HEK293T (cell line): ENCODE measurements around the gene RBM3.

Experiments
- CTCF ChIA-PET: fragments of 350-600 bp; formaldehyde crosslinking; extraction: SDS; loops from one replicate; lab custom pipeline; 2021; ENCODE audit warnings: antibody characterized with exemption, inconsistent platforms; lab: Yijun Ruan, JAX
- POLR2A ChIA-PET: fragments of 350-600 bp; formaldehyde crosslinking; extraction: SDS; loops from one replicate; lab custom pipeline; 2020; ENCODE audit warnings: antibody characterized with exemption, inconsistent platforms; lab: Yijun Ruan, JAX
- DNase-seq: peaks from one replicate; pipeline ENCODE4 v3.0.0; 2012; ENCODE audit warnings: mixed read lengths; ENCODE audit errors: extremely low spot score
- ARNT ChIP-seq: fragments of 450-650 bp; IDR thresholded peaks from 2 replicates; pipeline ENCODE4 v1.6.1; 2017; ENCODE audit warnings: mild to moderate bottlenecking
- BHLHE40 ChIP-seq: fragments of 450-650 bp; IDR thresholded peaks from 2 replicates; pipeline ENCODE4 v1.6.1; 2016; ENCODE audit warnings: mild to moderate bottlenecking, moderate library complexity, borderline replicate concordance
- CTBP1 ChIP-seq: fragments of 450-650 bp; IDR thresholded peaks from 2 replicates; pipeline ENCODE4 v1.6.1; 2016; ENCODE audit warnings: borderline replicate concordance
- ELF4 ChIP-seq: fragments of 450-650 bp; IDR thresholded peaks from 2 replicates; pipeline ENCODE4 v1.6.1; 2017; ENCODE audit warnings: antibody characterized with exemption
- FOXA1 ChIP-seq: fragments of 450-650 bp; IDR thresholded peaks from 2 replicates; pipeline ENCODE4 v1.6.1; 2016; ENCODE audit warnings: mild to moderate bottlenecking
- FOXK2 ChIP-seq: fragments of 450-650 bp; IDR thresholded peaks from 2 replicates; pipeline ENCODE4 v1.6.1; 2016; ENCODE audit warnings: mild to moderate bottlenecking
- FOXM1 ChIP-seq: fragments of 450-650 bp; IDR thresholded peaks from 2 replicates; pipeline ENCODE4 v1.6.1; 2017; ENCODE audit warnings: mild to moderate bottlenecking, borderline replicate concordance
- HDGF ChIP-seq: fragments of 450-650 bp; IDR thresholded peaks from 2 replicates; pipeline ENCODE4 v1.6.1; 2017; ENCODE audit warnings: antibody characterized with exemption, borderline replicate concordance
- L3MBTL2 ChIP-seq: fragments of 450-650 bp; conservative IDR thresholded peaks from 2 replicates; pipeline ENCODE4 v1.6.1; 2016; ENCODE audit warnings: mild to moderate bottlenecking
- LEF1 ChIP-seq: fragments of 450-650 bp; IDR thresholded peaks from 2 replicates; pipeline ENCODE4 v1.6.1; 2017; ENCODE audit warnings: mild to moderate bottlenecking, borderline replicate concordance
- NFRKB ChIP-seq: fragments of 450-650 bp; IDR thresholded peaks from 2 replicates; pipeline ENCODE4 v1.6.1; 2016; ENCODE audit warnings: mild to moderate bottlenecking, moderate library complexity
- PKNOX1 ChIP-seq: fragments of 450-650 bp; IDR thresholded peaks from 2 replicates; pipeline ENCODE4 v1.6.1; 2016
- SP1 ChIP-seq: fragments of 450-650 bp; IDR thresholded peaks from 2 replicates; pipeline ENCODE4 v1.6.1; 2017
- SUZ12 ChIP-seq: fragments of 450-650 bp; IDR thresholded peaks from 2 replicates; pipeline ENCODE4 v1.6.1; 2016; ENCODE audit warnings: mild to moderate bottlenecking
- TARDBP ChIP-seq: fragments of 450-650 bp; IDR thresholded peaks from 2 replicates; pipeline ENCODE4 v1.6.1; 2016
- ZNF384 ChIP-seq: fragments of 450-650 bp; IDR thresholded peaks from 2 replicates; pipeline ENCODE4 v1.6.1; 2016

Gene RBM3

GRCh38 chrX:48575642-48576041, 1.4 kb downstream of the RBM3 start:
- ChIA-PET CTCF (no interaction called here), POLR2A (interaction anchor here (2.9 kb wide), 1 partner anchor 19 kb away, joined by 16 read pairs; no protein-coding TSS in a partner anchor)
- peak; percentile 2 for DNase-seq
- no peak for TF ChIP-seq ELF4
- no peak for TF ChIP-seq NFRKB
- TF ChIP-seq TARDBP = no peak
- no peak for TF ChIP-seq SUZ12
- no peak for TF ChIP-seq FOXA1
- no peak for TF ChIP-seq FOXK2
- no peak for TF ChIP-seq PKNOX1
- no peak for TF ChIP-seq ARNT
- no peak for TF ChIP-seq L3MBTL2

GRCh38 chrX:48576108-48576507, 1.8 kb downstream of the RBM3 start:
- POLR2A ChIA-PET = interaction anchor here (2.9 kb wide), 1 partner anchor 19 kb away, joined by 16 read pairs; no protein-coding TSS in a partner anchor
- CTCF ChIA-PET = no interaction called here
- DNase-seq = peak; percentile 1
- TF ChIP-seq FOXA1 (no peak), ARNT (no peak), TARDBP (no peak), SUZ12 (no peak), NFRKB (no peak), HDGF (no peak), BHLHE40 (no peak), FOXM1 (no peak), SP1 (no peak), ELF4 (no peak), PKNOX1 (no peak), CTBP1 (no peak), FOXK2 (no peak), ZNF384 (no peak), L3MBTL2 (no peak), LEF1 (no peak)

- peak; percentile 5 for DNase-seq
- no peak for TF ChIP-seq TARDBP
- no peak for TF ChIP-seq ZNF384
- TF ChIP-seq LEF1 = no peak
- TF ChIP-seq ARNT = no peak
- no peak for TF ChIP-seq FOXA1
- no peak for TF ChIP-seq BHLHE40
- TF ChIP-seq PKNOX1 = no peak
- ChIA-PET CTCF (no interaction called here), POLR2A (interaction anchor here (0.9 to 1.6 kb wide), 4 partner anchors 9 to 158 kb away, joined by 3 to 4 read pairs (median 4); no protein-coding TSS in a partner anchor)
Observed at GRCh38 chrX:48578661-48579128, 4.4 kb downstream of the RBM3 start.

DNA sequence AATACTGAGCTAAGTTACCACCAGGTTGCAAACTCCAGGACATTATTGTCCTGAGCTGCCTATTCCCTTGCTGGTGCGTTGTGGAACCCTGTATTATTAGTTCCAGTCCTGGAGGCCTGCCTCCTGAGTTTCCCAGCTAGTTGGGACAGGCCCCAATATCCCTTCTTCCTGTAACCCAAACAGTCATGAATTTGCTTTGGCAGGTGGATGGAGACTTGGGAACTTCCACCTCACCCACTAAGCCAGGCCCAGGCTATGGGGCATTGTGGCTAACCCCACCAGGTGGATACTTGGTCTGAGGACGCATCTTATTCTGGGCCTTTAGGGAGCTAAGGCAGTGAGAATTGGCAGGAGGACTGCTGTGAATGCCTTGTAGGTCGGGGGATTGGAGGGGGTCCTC, 5.0 kb downstream of the RBM3 start:
- DNase-seq = peak; percentile 3
- ChIA-PET POLR2A (interaction anchor here (0.9 to 1.6 kb wide), 4 partner anchors 9 to 158 kb away, joined by 3 to 4 read pairs (median 4); no protein-coding TSS in a partner anchor), CTCF (no interaction called here)
- TF ChIP-seq LEF1 (no peak), FOXA1 (no peak), NFRKB (no peak), HDGF (no peak), TARDBP (no peak), SUZ12 (no peak)

DNA sequence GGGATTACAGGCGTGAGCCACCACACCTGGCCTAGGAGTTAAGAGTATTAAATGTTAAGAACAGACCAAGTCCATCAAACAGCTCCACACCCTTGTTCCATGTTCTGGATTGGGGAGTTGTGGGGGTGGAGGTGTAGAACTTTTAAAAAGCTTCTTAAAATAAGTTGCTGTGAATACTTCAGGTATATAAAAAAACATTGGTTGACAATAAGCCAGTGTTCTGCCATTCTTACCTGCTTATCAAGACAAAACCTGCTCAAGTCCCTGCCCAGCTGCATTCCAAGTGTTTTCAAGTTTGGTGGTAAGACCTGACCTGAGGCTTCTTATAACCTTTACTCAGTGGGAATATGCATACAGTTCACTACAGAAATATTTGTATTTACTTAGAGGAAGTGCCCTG, 6.4 kb downstream of the RBM3 start:
- TF ChIP-seq PKNOX1 = no peak
- TF ChIP-seq HDGF = no peak
- no peak for TF ChIP-seq L3MBTL2
- no peak for TF ChIP-seq FOXK2
- no peak for TF ChIP-seq SP1
- no peak for TF ChIP-seq ELF4
- no peak for TF ChIP-seq BHLHE40
- no peak for TF ChIP-seq ZNF384
- no peak for TF ChIP-seq FOXM1
- no peak for TF ChIP-seq TARDBP
- ChIA-PET POLR2A (no interaction called here), CTCF (no interaction called here)
- no peak for DNase-seq

DNA sequence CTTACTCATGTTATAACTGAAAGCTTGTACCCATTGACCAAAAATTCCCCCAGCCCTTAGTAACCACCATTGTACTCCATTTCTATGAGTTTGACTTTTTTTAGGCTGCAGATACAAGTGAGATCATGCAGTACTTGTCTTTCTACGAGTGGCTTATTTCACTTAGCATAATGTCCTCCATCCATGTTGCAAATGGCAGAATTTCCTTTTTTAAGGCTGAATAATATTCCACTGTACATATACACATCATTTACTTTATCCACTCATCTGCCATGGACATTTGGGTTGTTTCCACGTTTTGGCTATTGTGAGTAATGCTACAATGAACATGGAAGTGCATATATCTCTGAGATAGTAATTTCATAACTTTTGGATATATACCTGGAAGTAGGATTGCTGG, 10.4 kb downstream of the RBM3 start:
- TF ChIP-seq FOXM1 (no peak), TARDBP (no peak), FOXK2 (no peak), NFRKB (no peak), LEF1 (no peak), SUZ12 (no peak)
- ChIA-PET CTCF (no interaction called here), POLR2A (no interaction called here)
- no peak for DNase-seq
